Vagina (tissue), 2 donors: ENCODE data around the gene GSTA2.

Experiments
- CTCF ChIP-seq, 3 experiments: fragments of 450-650 bp in 2 of 3; fragments of 200-600 bp in 1 of 3; sonication (generic) in 1 of 3; IDR thresholded peaks; one replicate each; pipeline ENCODE4 v1.5.1; 2017 to 2019; ENCODE audit warnings: antibody characterized with exemption in 3 of 3, mild to moderate bottlenecking in 2 of 3, moderate library complexity in 2 of 3
- POLR2A ChIP-seq, 2 donors: fragments of 450-650 bp; IDR thresholded peaks; one replicate each; pipeline ENCODE4 v1.6.1; 2017; ENCODE audit warnings: antibody characterized with exemption in 2 of 2, mild to moderate bottlenecking in 2 of 2, moderate library complexity in 2 of 2
- POLR2AphosphoS5 ChIP-seq, 2 donors: sonication (generic); formaldehyde crosslinking; IDR thresholded peaks; one replicate each; pipeline ENCODE4 v1.9.0; 2017; ENCODE audit warnings: antibody characterized with exemption in 2 of 2, mild to moderate bottlenecking in 2 of 2, low read depth in 1 of 2; ENCODE audit not compliant: insufficient read depth in 1 of 2

DNA sequence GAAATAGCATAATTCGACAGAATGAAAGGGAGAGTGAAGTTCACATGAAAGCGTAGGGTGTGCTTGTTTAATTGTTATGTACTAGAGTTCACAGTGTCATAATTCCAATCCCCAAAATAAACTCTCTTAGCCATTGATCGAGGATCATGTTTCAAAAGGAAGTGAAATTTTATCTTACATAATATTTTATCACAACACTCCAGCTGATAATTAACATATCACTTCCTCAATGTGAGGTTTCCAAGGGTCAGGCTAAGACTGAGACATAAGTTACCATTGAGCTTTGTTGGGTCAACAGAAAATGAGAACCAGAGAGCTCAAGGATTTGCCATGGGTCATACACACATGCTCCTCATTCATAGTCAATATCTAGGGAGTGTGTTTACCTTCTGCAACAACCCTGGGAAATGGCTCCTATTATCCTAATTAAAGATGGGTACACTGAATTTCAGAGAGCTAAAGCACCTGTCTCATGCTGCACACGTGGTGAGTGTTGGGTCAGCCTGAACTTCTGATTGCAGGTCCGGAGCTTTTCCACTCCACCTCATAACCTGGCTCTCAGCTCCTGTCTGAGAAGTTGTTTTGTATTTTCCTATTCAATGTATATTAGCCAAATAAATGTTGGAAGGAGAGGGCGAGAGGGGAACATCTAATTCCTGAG, 3.0 kb downstream of the GSTA2 start:
- TF ChIP-seq CTCF (IDR thresholded peaks at IDR 0.05) (no peak), POLR2A (IDR thresholded peaks at IDR 0.05) (no peak), POLR2AphosphoS5 (IDR thresholded peaks at IDR 0.05; ENCODE audit: insufficient read depth in 1 of 2, low read depth in 1 of 2) (no peak)
